Liver (tissue), 9 donors: Measurements from ENCODE around the gene AP1M1. TPM values are rescaled to one million over a fixed set of nuclear protein-coding genes. Genes with fewer than 3 reads are reported as not detected.

Experiments used
- DNase-seq: peaks from one replicate; pipeline ENCODE4 v3.0.0-alpha.2; 2017; ENCODE audit warnings: low spot score
- H3K27ac ChIP-seq, 2 donors: one replicate each; pipeline ENCODE4 v1.7.0; 2013; ENCODE audit warnings: inconsistent platforms in 2 of 2, low read length in 2 of 2, control low read depth in 1 of 2, low read depth in 1 of 2, mild to moderate bottlenecking in 1 of 2
- H3K27me3 ChIP-seq, 4 donors: one replicate each; pipeline versions ENCODE4 v1.6.1 to v1.7.0; 2013; ENCODE audit warnings: low read length in 3 of 4, inconsistent platforms in 1 of 4, mild to moderate bottlenecking in 1 of 4, moderate library complexity in 1 of 4; ENCODE audit not compliant: control insufficient read depth in 4 of 4, insufficient read depth in 4 of 4
- H3K36me3 ChIP-seq, 4 donors: one replicate each; pipeline versions ENCODE4 v1.6.1 to v1.7.0; 2013; ENCODE audit warnings: low read length in 3 of 4, mild to moderate bottlenecking in 3 of 4, low read depth in 1 of 4, moderate library complexity in 1 of 4; ENCODE audit not compliant: control insufficient read depth in 4 of 4, insufficient read depth in 3 of 4
- H3K4me1 ChIP-seq, 4 donors: one replicate each; pipeline versions ENCODE4 v1.6.1 to v1.7.0; 2013; ENCODE audit warnings: low read length in 3 of 4, mild to moderate bottlenecking in 3 of 4, moderate library complexity in 1 of 4; ENCODE audit not compliant: control insufficient read depth in 4 of 4, insufficient read depth in 4 of 4
- H3K4me3 ChIP-seq, 3 donors: one replicate each; pipeline versions ENCODE4 v1.6.1 to v1.7.0; 2013; ENCODE audit warnings: low read length in 3 of 3, control low read depth in 1 of 3, low read depth in 1 of 3, mild to moderate bottlenecking in 1 of 3
- H3K9ac ChIP-seq, 2 donors: one replicate each; pipeline ENCODE4 v1.7.0; 2013; ENCODE audit warnings: low read length in 2 of 2, mild to moderate bottlenecking in 2 of 2, moderate library complexity in 2 of 2, control low read depth in 1 of 2, low read depth in 1 of 2
- H3K9me3 ChIP-seq, 4 donors: one replicate each; pipeline versions ENCODE4 v1.6.1 to v1.7.0; 2013; ENCODE audit warnings: low read length in 3 of 4; ENCODE audit not compliant: control insufficient read depth in 4 of 4
- CTCF ChIP-seq: fragments of 150-350 bp; IDR thresholded peaks from 2 replicates; pipeline ENCODE4 v1.5.1; 2017; ENCODE audit warnings: improper control_type of control experiment, low read depth, low read length; ENCODE audit not compliant: missing input control
- EGR1 ChIP-seq, 2 donors: IDR thresholded peaks; 2 replicates each; pipeline ENCODE4 v1.6.1; 2016 to 2018; ENCODE audit warnings: antibody characterized with exemption in 2 of 2, low read depth in 2 of 2
- FOXA1 ChIP-seq: IDR thresholded peaks from 2 replicates; pipeline ENCODE4 v1.6.1; 2016; ENCODE audit warnings: antibody characterized with exemption
- FOXA2 ChIP-seq: IDR thresholded peaks from 2 replicates; pipeline ENCODE4 v1.6.1; 2016; ENCODE audit warnings: antibody characterized with exemption
- HNF4A ChIP-seq, 2 donors: conservative IDR thresholded peaks; 2 replicates each; pipeline ENCODE4 v1.6.1; 2016; ENCODE audit warnings: antibody characterized with exemption in 2 of 2, mild to moderate bottlenecking in 2 of 2
- HNF4G ChIP-seq: IDR thresholded peaks from 2 replicates; pipeline ENCODE4 v1.6.1; 2016; ENCODE audit warnings: antibody characterized with exemption
- MAX ChIP-seq: IDR thresholded peaks from 2 replicates; pipeline ENCODE4 v1.6.1; 2016; ENCODE audit warnings: antibody characterized with exemption
- NR2F2 ChIP-seq: IDR thresholded peaks from 2 replicates; pipeline ENCODE4 v1.6.1; 2016; ENCODE audit warnings: antibody characterized with exemption
- RAD21 ChIP-seq, 2 donors: IDR thresholded peaks; 2 replicates each; pipeline ENCODE4 v1.6.1; 2016; ENCODE audit warnings: antibody characterized with exemption in 2 of 2, mild to moderate bottlenecking in 2 of 2
- REST ChIP-seq: IDR thresholded peaks from 2 replicates; pipeline ENCODE4 v1.6.1; 2016; ENCODE audit warnings: antibody characterized with exemption, mild to moderate bottlenecking
- RXRA ChIP-seq, 2 donors: IDR thresholded peaks; 2 replicates each; pipeline ENCODE4 v1.6.1; 2017 to 2018; ENCODE audit warnings: antibody characterized with exemption in 2 of 2, mild to moderate bottlenecking in 1 of 2
- SP1 ChIP-seq: IDR thresholded peaks from 2 replicates; pipeline ENCODE4 v1.6.1; 2018; ENCODE audit warnings: antibody characterized with exemption, mild to moderate bottlenecking
- TAF1 ChIP-seq: conservative IDR thresholded peaks from 2 replicates; pipeline ENCODE4 v1.6.1; 2016; ENCODE audit warnings: antibody characterized with exemption, mild to moderate bottlenecking
- YY1 ChIP-seq: IDR thresholded peaks from 2 replicates; pipeline ENCODE4 v1.6.1; 2016; ENCODE audit warnings: antibody characterized with exemption, mild to moderate bottlenecking
- ZBTB33 ChIP-seq: IDR thresholded peaks from 2 replicates; pipeline ENCODE4 v1.6.1; 2016; ENCODE audit warnings: antibody characterized with exemption
- WGBS: extraction: QIAGEN DNeasy Blood & Tissue Kit; methylation state at CpG from one replicate; pipeline ENCODE4 v1.1.7; 2013; 5-methylcytosine and 5-hydroxymethylcytosine counted together
- polyA plus RNA-seq, 2 donors: library from polyadenylated mRNA; stranded (reverse) in 1 of 2; unstranded in 1 of 2; fragments of 200-250 nt in 1 of 2; fragments of >200 nt in 1 of 2; fragmentation: Nextera tagmentation in 1 of 2; extraction: Ambion mirVana in 1 of 2; gene quantifications; one replicate each; pipeline versions ENCODE4 v1.2.1 to v1.2.3, GENCODE V29; 2013 to 2015
- total RNA-seq, 2 donors: library from RNA; depleted of rRNA; stranded (reverse); fragments of >200 nt; gene quantifications; one replicate each; pipeline ENCODE4 v1.2.3, GENCODE V29; 2014
- donor health status: healthy.
- donor health status: healthy.
- donor health status: healthy.
- donor health status: healthy.
- donor health status: healthy.

Gene AP1M1
- total and polyA plus RNA-seq, 4 donors: 25.4 to 62.2 (median 50.4) TPM

- TF ChIP-seq TAF1 (no peak), SP1 (peak; percentile 23), RXRA (IDR thresholded peaks at IDR 0.05) (peak in 1 of 2 donors; percentile 39), EGR1 (IDR thresholded peaks at IDR 0.05; ENCODE audit: low read depth in 2 of 2) (no peak), MAX (peak; percentile 9), RAD21 (IDR thresholded peaks at IDR 0.05) (peak; percentile 8 to 10), FOXA1 (no peak), HNF4A (conservative IDR thresholded peaks at IDR 0.05) (peak in 1 of 2 donors; percentile 19), CTCF (no peak), NR2F2 (peak; percentile 60), FOXA2 (no peak)
- no peak for DNase-seq
- Histone ChIP-seq H3K27me3 (no peaks in the 10 kb centered on the region), H3K4me3 (peak overlapping the region in 1 of 3 donors; percentile 12), H3K4me1 (peaks cover 0 to 11% (median 8%) of the 10 kb centered on the region in 4 donors), H3K9me3 (no peaks in the 10 kb centered on the region), H3K36me3 (no peaks in the 10 kb centered on the region), H3K9ac (peak overlapping the region; percentile 26 to 28), H3K27ac (peak overlapping the region; percentile 60 to 86)
- WGBS: 23% methylated on average over 27 of the region's 27 CpGs
These were observed 95.7 kb downstream of the AP1M1 start for GRCh38 chr19:16293118-16294091.

GRCh38 chr19:16295057-16295456 lies 97.3 kb downstream of the AP1M1 start:
- H3K9ac ChIP-seq: no peak overlapping the region
- H3K27ac ChIP-seq: no peak overlapping the region
- H3K9me3 ChIP-seq: no peaks in the 10 kb centered on the region
- no peak for DNase-seq
- WGBS: 82% methylated on average over 12 of the region's 12 CpGs
- peaks cover 0 to 11% (median 8%) of the 10 kb centered on the region in 4 donors for H3K4me1 ChIP-seq
- no peaks in the 10 kb centered on the region for H3K27me3 ChIP-seq
- H3K36me3 ChIP-seq: no peaks in the 10 kb centered on the region
- H3K4me3 ChIP-seq: no peak overlapping the region
- TF ChIP-seq TAF1 (no peak), MAX (no peak), FOXA2 (no peak), HNF4A (conservative IDR thresholded peaks at IDR 0.05) (no peak), REST (no peak), HNF4G (no peak), RXRA (IDR thresholded peaks at IDR 0.05) (no peak), SP1 (no peak), YY1 (no peak), ZBTB33 (no peak)
